Panc1 (cell line): ENCODE measurements around the gene CDKN2AIP. TPM values are rescaled to one million over a fixed set of nuclear protein-coding genes. Genes with fewer than 3 reads are reported as not detected.

Source experiments
- ATAC-seq: fragments of 200-7000 bp; cut with Tn5 transposase; 2 replicates; pipeline ENCODE4 v1.9.1; 2020; ENCODE audit warnings: mild to moderate bottlenecking, moderate library complexity
- BruUV-seq: library from RNA; stranded (reverse); fragments of 400-500 nt; replicated peaks from 2 replicates; lab custom pipeline; 2021; lab: Mats Ljungman, UMichigan
- CTCF ChIA-PET: fragments of 300-600 bp; sonication (Branson Sonifier 250); formaldehyde crosslinking; loops from one replicate; lab custom pipeline; 2022; ENCODE audit warnings: antibody characterized with exemption; lab: Charles Lee
- POLR2A ChIA-PET: fragments of 300-600 bp; sonication (Branson Sonifier 250); formaldehyde crosslinking; loops from one replicate; lab custom pipeline; 2022; ENCODE audit warnings: antibody characterized with exemption; lab: Charles Lee
- DNase-seq: peaks from one replicate; pipeline ENCODE4 v3.0.0-alpha.2; 2010; ENCODE audit warnings: low read depth, low spot score
- H3K27ac ChIP-seq: 2 replicates; pipeline ENCODE4 v1.5.1; 2011; ENCODE audit warnings: mild to moderate bottlenecking, low read length, inconsistent platforms
- H3K27me3 ChIP-seq: fragments of 200-500 bp; sonication (Bioruptor generic); 2 replicates; pipeline ENCODE4 v1.6.0; 2014; ENCODE audit warnings: low read length, inconsistent platforms; ENCODE audit not compliant: control insufficient read depth, insufficient read depth
- H3K36me3 ChIP-seq: fragments of 200-500 bp; sonication (Bioruptor generic); 2 replicates; pipeline ENCODE4 v1.5.1; 2014; ENCODE audit warnings: inconsistent platforms, mild to moderate bottlenecking, low read length, moderate library complexity; ENCODE audit not compliant: control insufficient read depth, insufficient read depth
- H3K4me1 ChIP-seq: 2 replicates; pipeline ENCODE4 v1.5.1; 2011; ENCODE audit warnings: inconsistent platforms, mild to moderate bottlenecking, low read length, moderate library complexity; ENCODE audit not compliant: control insufficient read depth, insufficient read depth
- H3K4me3 ChIP-seq, 2 experiments: 2 replicates each; pipeline ENCODE4 v1.5.1; 2011 to 2012; ENCODE audit warnings: low read depth in 2 of 2, low read length in 2 of 2, mild to moderate bottlenecking in 2 of 2, inconsistent platforms in 1 of 2, moderate library complexity in 1 of 2
- H3K9me3 ChIP-seq: fragments of 200-500 bp; sonication (Bioruptor generic); 2 replicates; pipeline ENCODE4 v1.5.1; 2014; ENCODE audit warnings: low read depth, mild to moderate bottlenecking, inconsistent platforms, low read length, moderate library complexity; ENCODE audit not compliant: control insufficient read depth, insufficient read depth
- CTCF ChIP-seq: fragments of 450-650 bp; IDR thresholded peaks from 2 replicates; pipeline ENCODE4 v1.5.1; 2017; ENCODE audit warnings: mild to moderate bottlenecking
- POLR2AphosphoS5 ChIP-seq: IDR thresholded peaks from 2 replicates; pipeline ENCODE4 v1.6.1; 2012; ENCODE audit warnings: mild to moderate bottlenecking, low read depth, low read length, moderate library complexity
- REST ChIP-seq, 2 experiments: IDR thresholded peaks; 2 replicates each; pipeline ENCODE4 v1.6.1; 2011 to 2012; ENCODE audit warnings: low read depth in 2 of 2, control low read depth in 1 of 2, low read length in 1 of 2, mild to moderate bottlenecking in 1 of 2, moderate library complexity in 1 of 2; ENCODE audit not compliant: insufficient read depth in 1 of 2
- SIN3A ChIP-seq: IDR thresholded peaks from 2 replicates; pipeline ENCODE4 v1.6.1; 2012; ENCODE audit warnings: low read depth, mild to moderate bottlenecking, low read length, moderate library complexity, borderline replicate concordance; ENCODE audit not compliant: insufficient read depth
- TCF7L2 ChIP-seq: IDR thresholded peaks from 2 replicates; pipeline ENCODE4 v1.6.1; 2011; ENCODE audit warnings: mild to moderate bottlenecking, low read depth, low read length, inconsistent platforms
- in situ Hi-C: cut with HindIII; loops from 2 replicates; pipeline ENCODE4 v1.10.0; 2016; ENCODE audit warnings: low sequenced_read_pairs, low pct_unique_long_range_greater_than_20kb
- intact Hi-C: fragments of 100-400 bp; cut with micrococcal nuclease; formaldehyde crosslinking; loops from one replicate; pipeline ENCODE4 v1.10.0; 2022; ENCODE audit not compliant: unreplicated experiment
- total RNA-seq: library from RNA; stranded (reverse); gene quantifications from one replicate; pipeline ENCODE4 v1.2.1, GENCODE V29; 2021; ENCODE audit not compliant: unreplicated experiment

CDKN2AIP gene
- total RNA-seq, 1 experiment from 2014 or later = 21.1 TPM

DNA sequence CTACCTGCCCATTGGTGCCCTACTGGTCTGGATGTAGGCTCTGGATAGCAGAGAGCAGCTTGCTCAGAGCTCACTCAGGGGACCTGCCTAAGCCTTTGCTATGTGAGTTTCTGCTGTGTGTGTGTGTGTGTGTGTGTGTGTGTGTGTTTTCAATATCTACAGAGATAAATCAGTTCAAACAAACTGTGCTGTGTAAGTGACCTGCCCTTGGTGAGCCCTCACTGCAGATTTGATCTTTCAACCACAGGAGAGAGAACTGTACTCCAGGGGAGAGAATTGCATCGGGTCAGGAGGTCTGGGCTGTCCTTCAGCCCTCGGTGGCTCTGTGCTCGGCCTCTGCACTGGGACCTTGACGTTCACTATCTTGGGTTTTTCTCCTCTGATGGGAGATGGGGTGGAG, 35.0 kb upstream of the CDKN2AIP start:
- H3K4me1 ChIP-seq = peaks cover 20% of the 10 kb centered on the region
- in situ Hi-C loops (no loop called here), intact Hi-C loops (no loop called here)
- no peak for TF ChIP-seq SIN3A
- TF ChIP-seq REST (IDR thresholded peaks at IDR 0.05; ENCODE audit: insufficient read depth in 1 of 2, low read depth in 2 of 2, low read length in 1 of 2) = no peak
- TF ChIP-seq POLR2AphosphoS5 = no peak
- no peak for TF ChIP-seq CTCF
- TF ChIP-seq TCF7L2 = no peak
- ATAC-seq (peak; percentile 35), DNase-seq (no peak)
- H3K9me3 ChIP-seq = no peaks in the 10 kb centered on the region
- H3K27ac ChIP-seq = peak overlapping the region; percentile 88
- H3K4me3 ChIP-seq = no peak overlapping the region
- ChIA-PET CTCF (no interaction called here), POLR2A (no interaction called here)
- H3K27me3 ChIP-seq = no peaks in the 10 kb centered on the region
- no peaks in the 10 kb centered on the region for H3K36me3 ChIP-seq
- BruUV-seq = no TSS peak

GRCh38 chr4:183409934-183410333, 34.5 kb upstream of the CDKN2AIP start:
- TF ChIP-seq POLR2AphosphoS5 (no peak), TCF7L2 (no peak), REST (IDR thresholded peaks at IDR 0.05; ENCODE audit: insufficient read depth in 1 of 2, low read depth in 2 of 2, low read length in 1 of 2) (no peak), CTCF (no peak), SIN3A (no peak)

More at GRCh38 chr4:183409934-183410333, 34.5 kb upstream of the CDKN2AIP start:
- ATAC-seq (no peak), DNase-seq (no peak)
- ChIA-PET POLR2A (no interaction called here), CTCF (no interaction called here)
- Histone ChIP-seq H3K4me3 (no peak overlapping the region), H3K27ac (peak overlapping the region; percentile 88), H3K36me3 (no peaks in the 10 kb centered on the region), H3K9me3 (no peaks in the 10 kb centered on the region), H3K4me1 (peaks cover 20% of the 10 kb centered on the region), H3K27me3 (no peaks in the 10 kb centered on the region)
- intact Hi-C loops = no loop called here
- BruUV-seq = no TSS peak
- in situ Hi-C loops = no loop called here
